GM11168 (cell line): Measurements from ENCODE around the gene TULP3.
"Not testable (repeated sequence)": the region's sequence is repeated elsewhere in the genome, so short reads cannot be mapped to it uniquely, and the experiment has no call there.

ENCODE experiments used
- in situ Hi-C: fragments of 300-500 bp; cut with MboI; formaldehyde crosslinking; loops from one replicate; pipeline ENCODE4 v1.12.0; 2022; ENCODE audit warnings: low sequenced_read_pairs; ENCODE audit not compliant: unreplicated experiment

TULP3 gene

GRCh38 chr12:2890388-2891239 is at the start of gene TULP3:
TSS of gene TULP3 (plus strand) at chr12:2890891. CDS start at chr12:2890948, 57 bp downstream.
- in situ Hi-C loops = no loop called here

- in situ Hi-C loops = no loop called here
Observed at GRCh38 chr12:2841056-2841650, 49.5 kb upstream of the TULP3 start.

GRCh38 chr12:2842948-2843347 is 47.7 kb upstream of the TULP3 start:
- in situ Hi-C loops = no loop called here

GRCh38 chr12:2844786-2845185 is 45.9 kb upstream of the TULP3 start:
- in situ Hi-C loops = no loop called here

GRCh38 chr12:2845280-2845679 is 45.4 kb upstream of the TULP3 start:
- in situ Hi-C loops = no loop called here

- in situ Hi-C loops = no loop called here
Observed at GRCh38 chr12:2851931-2852330, 38.8 kb upstream of the TULP3 start.

GRCh38 chr12:2853626-2854025 is 37.1 kb upstream of the TULP3 start:
- in situ Hi-C loops = no loop called here

GRCh38 chr12:2854669-2855453 is 35.8 kb upstream of the TULP3 start:
- in situ Hi-C loops = no loop called here

GRCh38 chr12:2855546-2855945 is 35.1 kb upstream of the TULP3 start:
- in situ Hi-C loops = no loop called here

GRCh38 chr12:2856051-2856450 is 34.6 kb upstream of the TULP3 start:
- in situ Hi-C loops = no loop called here

- in situ Hi-C loops = no loop called here
Observed at GRCh38 chr12:2857021-2857431, 33.7 kb upstream of the TULP3 start, which contains the start of gene TEX52. TSS of gene TEX52 (minus strand) at chr12:2857039. CDS start at chr12:2857026, 13 bp downstream.

- in situ Hi-C loops = no loop called here
Observed at GRCh38 chr12:2857576-2857975, 33.1 kb upstream of the TULP3 start.

- in situ Hi-C loops = no loop called here
Observed at GRCh38 chr12:2858334-2858733, 32.4 kb upstream of the TULP3 start.

- in situ Hi-C loops = no loop called here
Observed at GRCh38 chr12:2858944-2859421, 31.7 kb upstream of the TULP3 start.

GRCh38 chr12:2860170-2860569 is 30.5 kb upstream of the TULP3 start:
- in situ Hi-C loops = no loop called here

- in situ Hi-C loops = no loop called here
Observed at GRCh38 chr12:2862876-2863275, 27.8 kb upstream of the TULP3 start.

- in situ Hi-C loops = not testable (repeated sequence)
Observed at GRCh38 chr12:2863402-2863801, 27.3 kb upstream of the TULP3 start.

GRCh38 chr12:2864198-2864597 is 26.5 kb upstream of the TULP3 start:
- in situ Hi-C loops = no loop called here

GRCh38 chr12:2868986-2869632 is 21.6 kb upstream of the TULP3 start:
- in situ Hi-C loops = not testable (repeated sequence)

- in situ Hi-C loops = no loop called here
Observed at GRCh38 chr12:2876431-2877046, 14.2 kb upstream of the TULP3 start.
